ENCODE results near the gene SFI1. TPM values are rescaled to one million over a fixed set of nuclear protein-coding genes. Genes with fewer than 3 reads are reported as not detected.

SFI1 gene
- total RNA-seq, 1 experiment from 2014 or later: 53.1 TPM

- no peak for TF ChIP-seq CTCF (IDR thresholded peaks at IDR 0.05 in 2 of 3, conservative IDR thresholded peaks at IDR 0.05 in 1 of 3; ENCODE audit: borderline replicate concordance in 1 of 3, insufficient read depth in 1 of 3, low read depth in 2 of 3, low read length in 2 of 3)
- peak; percentile 13 for TF ChIP-seq ZFX (IDR thresholded peaks at IDR 0.05)
- ChIA-PET POLR2A (no interaction called here), CTCF (no interaction called here), RAD21 (ENCODE audit: low non-redundant PET in 1 of 2, low total read pairs in 2 of 2, uncharacterized antibody in 2 of 2, unreplicated experiment in 2 of 2) (no interaction called here)
- H3K4me1 ChIP-seq (ENCODE audit: control insufficient read depth in 1 of 2, insufficient read depth in 2 of 2, low read length in 2 of 2): peaks cover 12 to 15% of the 10 kb centered on the region in 2 experiments
- no peaks in the 10 kb centered on the region for H4K20me1 ChIP-seq (ENCODE audit: insufficient read depth)
- peak overlapping the region; percentile 98 for H3K4me2 ChIP-seq (ENCODE audit: low read length)
- H2AFZ ChIP-seq (ENCODE audit: low read depth, low read length, poor library complexity, severe bottlenecking): peak overlapping the region; percentile 29
- no peaks in the 10 kb centered on the region for H3K9me2 ChIP-seq (ENCODE audit: insufficient read depth)
- DNase-seq (ENCODE audit: low read depth, low spot score): no peak
- no peaks in the 10 kb centered on the region for H3K36me3 ChIP-seq (ENCODE audit: control insufficient read depth in 1 of 2, insufficient read depth in 2 of 2, low read length in 2 of 2)
- intact Hi-C loops (cut with micrococcal nuclease): no loop called here
- peak; percentile 41 for ATAC-seq
- H3K9me3 ChIP-seq (ENCODE audit: control insufficient read depth in 1 of 2, insufficient read depth in 1 of 2, low read depth in 1 of 2, low read length in 2 of 2): no peaks in the 10 kb centered on the region
- peaks cover 17% of the 10 kb centered on the region for H3K79me2 ChIP-seq (ENCODE audit: insufficient read depth, low read length)
- peak overlapping the region; percentile 90 to 99 for H3K4me3 ChIP-seq (replicated peaks in 1 of 2; ENCODE audit: low read depth in 1 of 2, low read length in 2 of 2)
- no TSS peak for BruUV-seq (replicated peaks)
- peak overlapping the region; percentile 81 for H3K27ac ChIP-seq (ENCODE audit: low read depth, low read length)
- no peaks in the 10 kb centered on the region for H3K27me3 ChIP-seq (ENCODE audit: insufficient read depth, low read length)
- H3K9ac ChIP-seq (ENCODE audit: low read length): peak overlapping the region; percentile 94
Observed at GRCh38 chr22:31496735-31497146, 405 bp downstream of the SFI1 start.

- BruUV-seq (replicated peaks): TSS peak; percentile 72
- Histone ChIP-seq H3K4me2 (ENCODE audit: low read length) (peak overlapping the region; percentile 98), H3K9me2 (ENCODE audit: insufficient read depth) (no peaks in the 10 kb centered on the region), H2AFZ (ENCODE audit: low read depth, low read length, poor library complexity, severe bottlenecking) (no peak overlapping the region), H3K4me3 (replicated peaks in 1 of 2; ENCODE audit: low read depth in 1 of 2, low read length in 2 of 2) (peak overlapping the region; percentile 90 to 99), H3K27me3 (ENCODE audit: insufficient read depth, low read length) (no peaks in the 10 kb centered on the region), H3K79me2 (ENCODE audit: insufficient read depth, low read length) (peaks cover 23% of the 10 kb centered on the region), H3K9me3 (ENCODE audit: control insufficient read depth in 1 of 2, insufficient read depth in 1 of 2, low read depth in 1 of 2, low read length in 2 of 2) (no peaks in the 10 kb centered on the region), H3K27ac (ENCODE audit: low read depth, low read length) (peak overlapping the region; percentile 81), H3K36me3 (ENCODE audit: control insufficient read depth in 1 of 2, insufficient read depth in 2 of 2, low read length in 2 of 2) (no peaks in the 10 kb centered on the region), H3K4me1 (ENCODE audit: control insufficient read depth in 1 of 2, insufficient read depth in 2 of 2, low read length in 2 of 2) (peaks cover 12 to 15% of the 10 kb centered on the region in 2 experiments), H4K20me1 (ENCODE audit: insufficient read depth) (no peaks in the 10 kb centered on the region), H3K9ac (ENCODE audit: low read length) (peak overlapping the region; percentile 94)
- ChIA-PET POLR2A (no interaction called here), RAD21 (ENCODE audit: low non-redundant PET in 1 of 2, low total read pairs in 2 of 2, uncharacterized antibody in 2 of 2, unreplicated experiment in 2 of 2) (no interaction called here), CTCF (no interaction called here)
- DNase-seq (ENCODE audit: low read depth, low spot score) (no peak), ATAC-seq (no peak)
- TF ChIP-seq CBX3 (IDR thresholded peaks at IDR 0.05; ENCODE audit: low read depth) (0 out of 2 replicates have a peak, but pooled peaks have one; percentile 24), ZBTB33 (IDR thresholded peaks at IDR 0.05; ENCODE audit: extremely low read depth, insufficient replicate concordance, low read length) (no peak), SP1 (IDR thresholded peaks at IDR 0.05; ENCODE audit: low read depth) (no peak), ZFX (IDR thresholded peaks at IDR 0.05) (no peak), EZH2 (IDR thresholded peaks at IDR 0.05) (no peak), CTCF (IDR thresholded peaks at IDR 0.05 in 2 of 3, conservative IDR thresholded peaks at IDR 0.05 in 1 of 3; ENCODE audit: borderline replicate concordance in 1 of 3, insufficient read depth in 1 of 3, low read depth in 2 of 3, low read length in 2 of 3) (no peak)
- intact Hi-C loops (cut with micrococcal nuclease): no loop called here
Observed at GRCh38 chr22:31497148-31497938, 1.0 kb downstream of the SFI1 start.

Measured in HCT116 (cell line).